Ovary (tissue), 9 donors: Measurements from ENCODE around the gene TMEM271. TPM values are rescaled to one million over a fixed set of nuclear protein-coding genes. Genes with fewer than 3 reads are reported as not detected.

Experiments
- DNase-seq, 5 donors: peaks; one replicate each; pipeline ENCODE4 v3.0.0-alpha.2; 2019 to 2020
- H3K27ac ChIP-seq, 2 donors: fragments of 200-600 bp; one replicate each; pipeline versions ENCODE4 v1.5.1 to v1.8.0; 2019 to 2022
- H3K27me3 ChIP-seq: fragments of 200-600 bp; one replicate; pipeline ENCODE4 v1.8.0; 2022
- H3K36me3 ChIP-seq: fragments of 200-600 bp; sonication (generic); one replicate; pipeline ENCODE4 v1.5.1; 2019
- H3K4me1 ChIP-seq: one replicate; pipeline ENCODE4 v1.8.1; 2013; ENCODE audit warnings: mild to moderate bottlenecking, moderate library complexity; ENCODE audit not compliant: insufficient read depth
- H3K4me3 ChIP-seq: fragments of 200-600 bp; sonication (generic); one replicate; pipeline ENCODE4 v1.5.1; 2017
- H3K9me3 ChIP-seq, 2 donors: fragments of 200-600 bp in 1 of 2; sonication (generic) in 1 of 2; one replicate each; pipeline versions ENCODE4 v1.5.1 to v1.8.1; 2013 to 2019; ENCODE audit warnings: mild to moderate bottlenecking in 1 of 2, moderate library complexity in 1 of 2
- CTCF ChIP-seq, 3 donors: fragments of 450-650 bp in 2 of 3; fragments of 200-600 bp in 1 of 3; IDR thresholded peaks; one replicate each; pipeline versions ENCODE4 v1.5.1 to v1.8.0; 2016 to 2022; ENCODE audit warnings: antibody characterized with exemption in 3 of 3, mild to moderate bottlenecking in 1 of 3
- EP300 ChIP-seq: sonication (generic); formaldehyde crosslinking; IDR thresholded peaks from one replicate; pipeline ENCODE4 v1.6.1; 2017; ENCODE audit warnings: antibody characterized with exemption
- POLR2A ChIP-seq: fragments of 450-650 bp; IDR thresholded peaks from one replicate; pipeline ENCODE4 v1.6.1; 2017; ENCODE audit warnings: antibody characterized with exemption, mild to moderate bottlenecking, moderate library complexity
- WGBS, 3 donors: extraction: QIAGEN DNeasy Blood & Tissue Kit in 1 of 3; methylation state at CpG; one replicate each; pipeline versions ENCODE4 v1.1.5 to v1.1.7; 2013 to 2017; 5-methylcytosine and 5-hydroxymethylcytosine counted together
- intact Hi-C, 4 donors: fragments of 100-400 bp; cut with DNase I; formaldehyde crosslinking; loops; one replicate each; pipeline versions ENCODE4 v1.11.0 to v1.15.1; 2022 to 2023
- polyA plus RNA-seq, 2 donors: library from polyadenylated mRNA; stranded (reverse); fragments of 200-250 nt in 1 of 2; fragments of 350-450 nt in 1 of 2; fragmentation: Illumina TruSeq in 1 of 2; extraction: RNeasy Lipid Tissue Mini Kit (QIAGEN cat#74804) in 1 of 2; gene quantifications; one replicate each; pipeline ENCODE4 v1.2.3, GENCODE V29; 2013 to 2014
- total RNA-seq, 7 donors: library from RNA; depleted of rRNA in 2 of 7; stranded (reverse); fragments of >200 nt in 2 of 7; fragmentation: NEBNext Ultra II Directional in 3 of 7; extraction: Animal tissue kit (Norgen Biotek cat#: 25700) in 3 of 7; gene quantifications; one replicate each; pipeline versions ENCODE4 v1.1.0 to v1.2.4, GENCODE V29; 2016 to 2023
- donor health status: DM: no; HTN: no; CAD: no; lungs with moderate emphysema.
- donor health status: DM: no; HTN: no; CAD: no.
- donor health status: Bipolar disorder and iron deficiency.
- donor health status: DM: yes; HTN: yes; CAD: no.
- donor health status: DM: no; HTN: no; CAD: no.
- donor health status: DM: yes; HTN: yes; CAD: no.

The TMEM271 gene
- total and polyA plus RNA-seq, 9 donors: not detected

- no peak for DNase-seq
- intact Hi-C loops: no loop called here
- H3K27me3 ChIP-seq: no peaks in the 10 kb centered on the region
Measured at GRCh38 chr4:568962-569361, 7.1 kb downstream of the TMEM271 start.

GRCh38 chr4:568351-568652, 7.8 kb downstream of the TMEM271 start:
- H3K27me3 ChIP-seq: no peaks in the 10 kb centered on the region

More at GRCh38 chr4:568962-569361, 7.1 kb downstream of the TMEM271 start:
- Histone ChIP-seq H3K9me3 (peaks cover 0 to 3% of the 10 kb centered on the region in 2 donors), H3K36me3 (no peaks in the 10 kb centered on the region), H3K27ac (no peak overlapping the region), H3K4me1 (no peaks in the 10 kb centered on the region), H3K4me3 (no peak overlapping the region)
- TF ChIP-seq POLR2A: no peak
- TF ChIP-seq EP300: no peak
- no peak for TF ChIP-seq CTCF (IDR thresholded peaks at IDR 0.05)
- 69 to 77% (median 75%) methylated on average over 5 of the region's 5 CpGs for WGBS, 3 donors

GRCh38 chr4:567457-568350, 8.4 kb downstream of the TMEM271 start:
- no peak overlapping the region for H3K4me3 ChIP-seq
- H3K4me1 ChIP-seq: no peaks in the 10 kb centered on the region
- no peak for DNase-seq
- H3K9me3 ChIP-seq: peaks cover 0 to 3% of the 10 kb centered on the region in 2 donors
- H3K27me3 ChIP-seq: no peaks in the 10 kb centered on the region
- 69 to 74% (median 69%) methylated on average over 10 of the region's 10 CpGs for WGBS, 3 donors
- intact Hi-C loops: no loop called here
- no peaks in the 10 kb centered on the region for H3K36me3 ChIP-seq
- H3K27ac ChIP-seq: no peak overlapping the region
- TF ChIP-seq CTCF (IDR thresholded peaks at IDR 0.05) (no peak), EP300 (no peak), POLR2A (no peak)

More at GRCh38 chr4:568351-568652, 7.8 kb downstream of the TMEM271 start:
- H3K4me3 ChIP-seq: no peak overlapping the region
- intact Hi-C loops: no loop called here
- H3K4me1 ChIP-seq: no peaks in the 10 kb centered on the region
- no peak overlapping the region for H3K27ac ChIP-seq
- 37 to 54% (median 41%) methylated on average over 2 of the region's 2 CpGs for WGBS, 3 donors
- no peak for TF ChIP-seq POLR2A
- TF ChIP-seq EP300: no peak
- no peak for TF ChIP-seq CTCF (IDR thresholded peaks at IDR 0.05)
- DNase-seq: no peak
- peaks cover 0 to 3% of the 10 kb centered on the region in 2 donors for H3K9me3 ChIP-seq
- no peaks in the 10 kb centered on the region for H3K36me3 ChIP-seq

GRCh38 chr4:566508-567295, 9.4 kb downstream of the TMEM271 start:
- Histone ChIP-seq H3K9me3 (no peaks in the 10 kb centered on the region), H3K4me1 (no peaks in the 10 kb centered on the region), H3K27ac (no peak overlapping the region), H3K36me3 (no peaks in the 10 kb centered on the region), H3K27me3 (no peaks in the 10 kb centered on the region), H3K4me3 (no peak overlapping the region)
- intact Hi-C loops: no loop called here
- 50 to 71% (median 53%) methylated on average over 1 to 2 of the region's 2 CpGs for WGBS, 3 donors
- TF ChIP-seq CTCF (IDR thresholded peaks at IDR 0.05) (no peak), EP300 (no peak), POLR2A (no peak)
- no peak for DNase-seq
